Thyroid gland (tissue), 4 donors: Measurements from ENCODE around the gene PRRX1. TPM values are rescaled to one million over a fixed set of nuclear protein-coding genes. Genes with fewer than 3 reads are reported as not detected.

Experiments
- DNase-seq, 2 donors: peaks; one replicate each; pipeline ENCODE4 v3.0.0-alpha.2; 2019
- H3K27ac ChIP-seq, 3 donors: fragments of 200-600 bp; sonication (generic); 1 replicate in 2 of 3; 2 replicates in 1 of 3; pipeline ENCODE4 v1.5.1; 2016 to 2019; ENCODE audit warnings: mild to moderate bottlenecking in 1 of 3, moderate library complexity in 1 of 3
- H3K27me3 ChIP-seq: fragments of 200-600 bp; sonication (generic); one replicate; pipeline ENCODE4 v1.5.1; 2019
- H3K36me3 ChIP-seq, 2 donors: fragments of 200-600 bp; sonication (generic); one replicate each; pipeline ENCODE4 v1.5.1; 2016 to 2019
- H3K4me1 ChIP-seq, 2 donors: fragments of 200-600 bp; sonication (generic); one replicate each; pipeline ENCODE4 v1.5.1; 2017 to 2019
- H3K4me3 ChIP-seq, 3 donors: fragments of 200-600 bp; sonication (generic); replicated peaks in 1 of 3; 1 replicate in 2 of 3; 2 replicates in 1 of 3; pipeline ENCODE4 v1.5.1; 2016; ENCODE audit warnings: mild to moderate bottlenecking in 1 of 3
- H3K9me3 ChIP-seq: fragments of 200-600 bp; sonication (generic); one replicate; pipeline ENCODE4 v1.5.1; 2017
- POLR2A ChIP-seq, 2 donors: fragments of 450-650 bp; IDR thresholded peaks; one replicate each; pipeline ENCODE4 v1.6.1; 2017; ENCODE audit warnings: antibody characterized with exemption in 2 of 2, mild to moderate bottlenecking in 2 of 2, moderate library complexity in 1 of 2
- WGBS, 2 donors: methylation state at CpG; one replicate each; pipeline ENCODE4 v1.1.5; 2017; 5-methylcytosine and 5-hydroxymethylcytosine counted together
- intact Hi-C: fragments of 100-400 bp; cut with DNase I; formaldehyde crosslinking; loops from one replicate; pipeline ENCODE4 v1.15.1; 2023
- total RNA-seq, 4 donors: library from RNA; depleted of rRNA; stranded (reverse); fragments of >200 nt; gene quantifications; one replicate each; pipeline ENCODE4 v1.2.3, GENCODE V29; 2016
- TF ChIP-seq, protein P1 (sequence below), 6 experiments: fragments of 200-600 bp in 3 of 6; fragments of 450-650 bp in 3 of 6; sonication (generic) in 3 of 6; IDR thresholded peaks; one replicate each; pipeline ENCODE4 v1.5.1; 2016 to 2019; ENCODE audit warnings: antibody characterized with exemption in 6 of 6, mild to moderate bottlenecking in 2 of 6, inconsistent platforms in 1 of 6, moderate library complexity in 1 of 6

The PRRX1 gene
- total RNA-seq, 4 donors from 2014 or later = 56.4 to 87.3 (median 59.8) TPM

DNA sequence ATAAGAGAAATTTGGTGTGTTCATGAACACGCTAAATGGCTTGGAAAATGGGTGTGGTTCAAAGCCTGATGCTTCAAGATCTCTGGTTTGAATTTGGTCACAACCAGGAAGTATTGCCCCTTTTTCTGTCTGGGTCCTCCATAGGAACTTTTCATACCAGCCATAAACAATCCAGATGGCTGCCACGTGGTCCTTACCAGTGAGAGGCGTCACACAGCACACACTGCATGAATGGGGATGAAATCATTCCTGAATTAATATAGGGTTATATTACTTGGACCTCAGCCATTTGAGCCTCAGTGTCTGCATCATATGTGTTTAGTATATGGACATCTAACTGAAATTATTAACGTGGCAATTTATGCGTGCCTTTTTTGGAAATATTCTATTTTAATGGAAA is 64.0 kb downstream of the PRRX1 start:
- Histone ChIP-seq H3K4me3 (no peak overlapping the region), H3K9me3 (no peaks in the 10 kb centered on the region), H3K4me1 (peaks cover 7 to 14% of the 10 kb centered on the region in 2 donors), H3K27me3 (no peaks in the 10 kb centered on the region), H3K27ac (peak overlapping the region in 2 of 3 donors; percentile 42 to 49), H3K36me3 (no peaks in the 10 kb centered on the region)
- intact Hi-C loops = no loop called here
- no peak for TF ChIP-seq POLR2A (IDR thresholded peaks at IDR 0.05)
- TF ChIP-seq, protein P1, sequence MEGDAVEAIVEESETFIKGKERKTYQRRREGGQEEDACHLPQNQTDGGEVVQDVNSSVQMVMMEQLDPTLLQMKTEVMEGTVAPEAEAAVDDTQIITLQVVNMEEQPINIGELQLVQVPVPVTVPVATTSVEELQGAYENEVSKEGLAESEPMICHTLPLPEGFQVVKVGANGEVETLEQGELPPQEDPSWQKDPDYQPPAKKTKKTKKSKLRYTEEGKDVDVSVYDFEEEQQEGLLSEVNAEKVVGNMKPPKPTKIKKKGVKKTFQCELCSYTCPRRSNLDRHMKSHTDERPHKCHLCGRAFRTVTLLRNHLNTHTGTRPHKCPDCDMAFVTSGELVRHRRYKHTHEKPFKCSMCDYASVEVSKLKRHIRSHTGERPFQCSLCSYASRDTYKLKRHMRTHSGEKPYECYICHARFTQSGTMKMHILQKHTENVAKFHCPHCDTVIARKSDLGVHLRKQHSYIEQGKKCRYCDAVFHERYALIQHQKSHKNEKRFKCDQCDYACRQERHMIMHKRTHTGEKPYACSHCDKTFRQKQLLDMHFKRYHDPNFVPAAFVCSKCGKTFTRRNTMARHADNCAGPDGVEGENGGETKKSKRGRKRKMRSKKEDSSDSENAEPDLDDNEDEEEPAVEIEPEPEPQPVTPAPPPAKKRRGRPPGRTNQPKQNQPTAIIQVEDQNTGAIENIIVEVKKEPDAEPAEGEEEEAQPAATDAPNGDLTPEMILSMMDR (IDR thresholded peaks at IDR 0.05) = no peak
- DNase-seq = no peak
- WGBS, 2 donors = 87 to 89% methylated on average over 5 of the region's 5 CpGs

DNA sequence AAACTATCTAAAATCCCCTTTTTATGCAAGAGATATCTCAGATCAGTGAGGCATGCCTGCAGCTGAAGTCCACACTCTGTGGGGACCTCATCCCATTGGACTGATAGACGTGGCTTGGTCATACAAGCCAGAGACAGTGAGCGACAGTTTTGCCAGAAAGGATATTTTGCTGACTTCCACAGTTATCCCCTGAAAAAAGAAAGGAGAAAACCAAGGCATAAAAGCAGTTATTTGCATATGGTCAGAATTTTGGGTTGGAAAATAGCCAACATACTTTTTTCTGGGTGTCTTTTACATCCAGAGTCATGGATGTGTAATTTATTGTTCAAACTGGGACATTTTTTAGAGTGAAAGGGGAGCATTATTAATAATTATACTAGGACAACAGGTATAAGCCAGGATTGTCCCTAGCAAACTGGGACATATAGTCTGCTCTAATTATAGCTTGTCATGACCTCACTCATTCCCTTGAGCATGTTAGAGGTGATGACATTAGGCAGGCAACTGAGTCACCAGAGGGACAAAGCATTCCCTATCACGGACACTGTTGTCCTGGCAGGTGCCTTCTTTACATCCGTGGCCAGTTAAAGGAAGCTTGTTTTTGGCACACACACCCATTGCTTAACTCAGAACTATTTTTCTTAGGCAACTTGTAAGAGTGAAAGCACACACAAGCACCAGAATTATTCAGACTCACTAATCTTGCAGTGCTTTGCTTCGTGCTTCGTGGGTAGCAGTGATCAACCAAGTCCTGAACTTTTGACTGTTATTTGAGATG is 65.5 kb downstream of the PRRX1 start:
- Histone ChIP-seq H3K4me3 (no peak overlapping the region), H3K27ac (peak overlapping the region in 1 of 3 donors; percentile 26), H3K4me1 (peaks cover 7 to 14% of the 10 kb centered on the region in 2 donors), H3K9me3 (no peaks in the 10 kb centered on the region), H3K27me3 (no peaks in the 10 kb centered on the region), H3K36me3 (no peaks in the 10 kb centered on the region)
- 38 to 43% methylated on average over 6 of the region's 6 CpGs for WGBS, 2 donors
- TF ChIP-seq, protein P1 (IDR thresholded peaks at IDR 0.05) = no peak
- TF ChIP-seq POLR2A (IDR thresholded peaks at IDR 0.05) = no peak
- no peak for DNase-seq
- intact Hi-C loops = no loop called here

DNA sequence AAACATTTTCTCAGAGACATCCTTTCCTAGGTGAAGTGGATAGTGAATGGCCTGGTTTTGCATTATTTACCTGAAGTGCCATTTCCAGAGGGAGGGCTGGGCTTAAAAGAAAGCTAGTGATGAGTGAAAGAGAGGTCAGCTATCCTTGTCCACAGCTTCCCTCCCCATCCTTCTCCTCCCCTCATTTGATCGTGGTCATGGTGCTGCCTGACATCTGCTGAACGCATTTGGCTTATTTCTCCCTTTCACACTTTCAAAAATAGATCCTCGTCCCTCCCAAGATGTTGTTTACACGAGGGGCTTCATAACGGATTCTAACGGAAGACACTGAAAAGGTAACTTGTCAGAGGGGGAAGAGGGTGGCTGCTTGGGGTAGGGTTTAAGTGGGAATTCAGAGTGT is 66.1 kb downstream of the PRRX1 start:
- no peak for DNase-seq
- Histone ChIP-seq H3K9me3 (no peaks in the 10 kb centered on the region), H3K27ac (peak overlapping the region in 1 of 3 donors; percentile 26), H3K4me1 (peaks cover 7 to 14% of the 10 kb centered on the region in 2 donors), H3K4me3 (no peak overlapping the region), H3K27me3 (no peaks in the 10 kb centered on the region), H3K36me3 (no peaks in the 10 kb centered on the region)
- 65% methylated on average over 6 of the region's 6 CpGs for WGBS, 2 donors
- TF ChIP-seq, protein P1 (IDR thresholded peaks at IDR 0.05) = no peak
- TF ChIP-seq POLR2A (IDR thresholded peaks at IDR 0.05) = no peak
- intact Hi-C loops = no loop called here

DNA sequence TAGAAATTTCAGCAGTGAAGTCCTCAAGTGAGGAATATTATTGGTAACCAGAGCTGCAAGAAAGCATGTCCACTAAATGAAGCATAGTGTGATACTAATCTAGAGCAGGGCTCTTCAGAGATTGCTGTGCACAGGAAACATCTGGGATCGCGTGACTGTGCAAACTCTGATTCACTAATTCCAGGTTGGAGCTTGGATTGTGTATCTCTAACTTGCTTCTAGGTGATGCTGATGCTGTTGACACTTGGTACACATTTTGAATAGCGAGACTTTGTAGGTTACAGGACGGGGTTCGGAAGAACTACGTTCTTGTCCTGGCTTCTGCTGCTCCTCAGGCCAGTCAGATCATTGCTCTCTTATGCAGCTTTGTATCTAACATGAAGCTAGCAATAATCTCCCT is 66.5 kb downstream of the PRRX1 start:
- DNase-seq = no peak
- intact Hi-C loops = no loop called here
- H3K36me3 ChIP-seq = no peaks in the 10 kb centered on the region
- H3K27me3 ChIP-seq = no peaks in the 10 kb centered on the region
- no peak overlapping the region for H3K4me3 ChIP-seq
- H3K27ac ChIP-seq = peak overlapping the region in 1 of 3 donors; percentile 26
- no peaks in the 10 kb centered on the region for H3K9me3 ChIP-seq
- 84 to 88% methylated on average over 6 of the region's 6 CpGs for WGBS, 2 donors
- no peak for TF ChIP-seq POLR2A (IDR thresholded peaks at IDR 0.05)
- TF ChIP-seq, protein P1 (IDR thresholded peaks at IDR 0.05) = no peak
- peaks cover 7 to 14% of the 10 kb centered on the region in 2 donors for H3K4me1 ChIP-seq

DNA sequence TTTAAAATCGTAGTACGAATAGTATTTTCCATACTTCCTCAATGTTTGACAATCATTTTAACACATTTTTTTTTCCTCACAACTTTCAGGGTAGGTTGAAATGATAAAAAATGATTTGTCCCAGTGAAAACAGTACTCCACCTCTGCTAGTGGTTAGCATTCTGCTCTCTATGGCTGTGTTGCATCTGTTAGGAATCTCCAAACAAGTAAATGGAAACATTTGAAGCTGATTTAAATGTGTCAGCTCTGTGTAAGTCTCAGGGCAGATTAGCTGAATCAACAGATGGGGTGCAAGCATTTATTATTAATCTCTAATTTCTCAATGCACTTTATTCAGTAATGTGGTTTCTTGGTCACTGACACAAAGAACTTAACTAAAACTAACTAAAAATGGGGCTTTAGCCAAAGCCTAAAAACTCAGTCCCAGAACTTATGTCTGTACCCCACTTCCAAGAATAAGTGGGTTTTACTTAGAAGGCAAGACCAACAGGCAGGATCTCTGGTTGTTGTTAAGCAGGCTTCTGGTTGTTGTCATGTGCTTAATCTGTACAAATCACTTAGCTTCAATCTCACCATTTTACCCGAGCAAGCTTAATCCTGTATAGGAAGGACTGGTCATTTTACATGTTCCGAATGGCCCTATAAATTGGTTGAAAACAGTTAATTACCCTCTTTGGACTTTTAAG is 67.8 kb downstream of the PRRX1 start:
- Histone ChIP-seq H3K27ac (no peak overlapping the region), H3K9me3 (no peaks in the 10 kb centered on the region), H3K4me3 (no peak overlapping the region), H3K27me3 (no peaks in the 10 kb centered on the region), H3K4me1 (peaks cover 7 to 12% of the 10 kb centered on the region in 2 donors), H3K36me3 (no peaks in the 10 kb centered on the region)
- TF ChIP-seq POLR2A (IDR thresholded peaks at IDR 0.05) = no peak
- TF ChIP-seq, protein P1 (IDR thresholded peaks at IDR 0.05) = no peak
- WGBS, 2 donors = 84 to 91% methylated on average over 4 of the region's 4 CpGs
- no peak for DNase-seq
- intact Hi-C loops = no loop called here
